Hippocampal formation (tissue), 2 donors: ENCODE results near the gene ISY1.
"Not testable (repeated sequence)": the region's sequence is repeated elsewhere in the genome, so short reads cannot be mapped to it uniquely, and the experiment has no call there.

Source experiments
- DNase-seq, 2 donors: peaks; one replicate each; lab custom pipeline; 2025; lab: John Stamatoyannopoulos, UW

ISY1 gene

GRCh38 chr3:129160891-129161859, at the start of gene ISY1:
Gene ISY1 (minus strand): TSS chr3:129161063. CDS start chr3:129160975, 88 bp downstream.
- peak; percentile 87 to 97 for DNase-seq

- no peak for DNase-seq
Measured at GRCh38 chr3:129207479-129207878, 46.6 kb upstream of the ISY1 start.

GRCh38 chr3:129205109-129205832, 44.4 kb upstream of the ISY1 start:
- no peak for DNase-seq

- DNase-seq, result no peak
Measured at GRCh38 chr3:129204473-129204872, 43.6 kb upstream of the ISY1 start.

GRCh38 chr3:129199366-129199765, 38.5 kb upstream of the ISY1 start:
- DNase-seq, result no peak

- DNase-seq, result no peak
Measured at GRCh38 chr3:129197321-129197720, 36.5 kb upstream of the ISY1 start.

- no peak for DNase-seq
Measured at GRCh38 chr3:129196601-129197000, 35.7 kb upstream of the ISY1 start.

GRCh38 chr3:129195731-129196256, 34.9 kb upstream of the ISY1 start:
- peak; percentile 60 to 76 for DNase-seq

- not testable (repeated sequence) for DNase-seq
Measured at GRCh38 chr3:129189793-129190192, 28.9 kb upstream of the ISY1 start.

GRCh38 chr3:129187857-129188256, 27.0 kb upstream of the ISY1 start:
- DNase-seq, result no peak

GRCh38 chr3:129185783-129186182, 24.9 kb upstream of the ISY1 start:
- no peak for DNase-seq

GRCh38 chr3:129184784-129185542, 24.1 kb upstream of the ISY1 start:
- not testable (repeated sequence) for DNase-seq

GRCh38 chr3:129184396-129184657, 23.5 kb upstream of the ISY1 start:
- no peak for DNase-seq

- DNase-seq, result peak; percentile 83 to 90
Measured at GRCh38 chr3:129183569-129184395, 22.9 kb upstream of the ISY1 start, which contains the start of gene CNBP. Gene CNBP (minus strand): TSS chr3:129183896. CDS start chr3:129171757, 12,139 bp downstream.

- DNase-seq, result no peak
Measured at GRCh38 chr3:129182390-129183185, 21.7 kb upstream of the ISY1 start.

GRCh38 chr3:129181819-129182218, 21.0 kb upstream of the ISY1 start:
- DNase-seq, result no peak

- DNase-seq, result no peak
Measured at GRCh38 chr3:129180461-129180860, 19.6 kb upstream of the ISY1 start.

GRCh38 chr3:129176051-129176450, 15.2 kb upstream of the ISY1 start:
- DNase-seq, result no peak

GRCh38 chr3:129173725-129174124, 12.9 kb upstream of the ISY1 start:
- no peak for DNase-seq

GRCh38 chr3:129173206-129173605, 12.3 kb upstream of the ISY1 start:
- DNase-seq, result no peak
